K562 (cell line): Measurements from ENCODE around the gene RBM20. TPM values are rescaled to one million over a fixed set of nuclear protein-coding genes. Genes with fewer than 3 reads are reported as not detected.
A peak's percentile ranks its signal among the peaks of the same experiment; 100 is the strongest.

Experiments used
- CBX2 ChIP-seq: fragments of 200-600 bp; sonication (generic); IDR thresholded peaks from one replicate; pipeline ENCODE4 v1.6.1; 2012; ENCODE audit warnings: mild to moderate bottlenecking, low read length, inconsistent platforms; ENCODE audit not compliant: insufficient read depth, poor library complexity, severe bottlenecking
- CREB3 ChIP-seq: fragments of 450-650 bp; conservative IDR thresholded peaks from 2 replicates; pipeline ENCODE4 v1.6.1; 2016; ENCODE audit warnings: missing genetic modification characterization, low read depth, mild to moderate bottlenecking, missing compliant biosample characterization, moderate library complexity
- ETV1 ChIP-seq: fragments of 450-650 bp; conservative IDR thresholded peaks from 2 replicates; pipeline ENCODE4 v1.6.1; 2016; ENCODE audit warnings: missing genetic modification characterization, control low read depth, low read depth, missing compliant biosample characterization
- FOXK2 ChIP-seq, 2 experiments: fragments of 450-650 bp; IDR thresholded peaks in 1 of 2; conservative IDR thresholded peaks in 1 of 2; 2 replicates each; pipeline ENCODE4 v1.6.1; 2016; ENCODE audit warnings: low read depth in 2 of 2, mild to moderate bottlenecking in 1 of 2
- HCFC1 ChIP-seq: IDR thresholded peaks from 2 replicates; pipeline ENCODE4 v1.6.1; 2012; ENCODE audit warnings: low read depth, low read length, improper control_type of control experiment
- JUND ChIP-seq, 2 experiments: IDR thresholded peaks; 2 replicates in 1 of 2; 3 replicates in 1 of 2; pipeline ENCODE4 v1.6.1; 2011; ENCODE audit warnings: borderline replicate concordance in 2 of 2, low read depth in 2 of 2, low read length in 2 of 2, improper control_type of control experiment in 1 of 2, missing biosample characterization in 1 of 2, missing genetic modification characterization in 1 of 2, missing genetic modification reagents in 1 of 2
- MAFK ChIP-seq: IDR thresholded peaks from 2 replicates; pipeline ENCODE4 v1.6.1; 2011; ENCODE audit warnings: low read length, improper control_type of control experiment
- NFE2L1 ChIP-seq: fragments of 450-650 bp; IDR thresholded peaks from 2 replicates; pipeline ENCODE4 v1.6.1; 2016; ENCODE audit warnings: missing genetic modification characterization, low read depth, mild to moderate bottlenecking, missing compliant biosample characterization, moderate library complexity, borderline replicate concordance
- PRDM10 ChIP-seq: fragments of 450-650 bp; IDR thresholded peaks from 2 replicates; pipeline ENCODE4 v1.6.1; 2018; ENCODE audit not compliant: partially characterized antibody
- RB1 ChIP-seq: fragments of 450-650 bp; IDR thresholded peaks from 2 replicates; pipeline ENCODE4 v1.6.1; 2017; ENCODE audit warnings: low read depth, mild to moderate bottlenecking
- SLC30A9 ChIP-seq: fragments of 250-450 bp; sonication (Bioruptor Pico); IDR thresholded peaks from 2 replicates; pipeline ENCODE4 v1.8.0; 2022; ENCODE audit warnings: mild to moderate bottlenecking, moderate library complexity
- SNAPC5 ChIP-seq: fragments of 250-450 bp; sonication (Bioruptor Pico); IDR thresholded peaks from 2 replicates; pipeline ENCODE4 v1.8.0; 2021; ENCODE audit warnings: moderate library complexity, mild to moderate bottlenecking, inconsistent platforms
- SRF ChIP-seq, 2 experiments: fragments of 250-450, 450-650 bp in 1 of 2; sonication (Bioruptor Pico) in 1 of 2; sonication (generic) in 1 of 2; formaldehyde crosslinking; IDR thresholded peaks; 2 replicates each; pipeline versions ENCODE4 v1.5.0 to v1.5.1; 2020 to 2022; ENCODE audit warnings: mild to moderate bottlenecking in 1 of 2, missing genetic modification reagents in 1 of 2
- TEAD1 ChIP-seq, 2 experiments: fragments of 450-650 bp in 1 of 2; sonication (generic) in 1 of 2; formaldehyde crosslinking; IDR thresholded peaks; 2 replicates each; pipeline versions ENCODE4 v1.4.0 to v1.8.0; 2020 to 2022; ENCODE audit warnings: mild to moderate bottlenecking in 2 of 2, missing genetic modification reagents in 1 of 2
- TFAP4 ChIP-seq: sonication (generic); formaldehyde crosslinking; IDR thresholded peaks from 2 replicates; pipeline ENCODE4 v1.8.0; 2022; ENCODE audit warnings: missing genetic modification reagents, mild to moderate bottlenecking, moderate library complexity, borderline replicate concordance
- ZBTB34 ChIP-seq: fragments of 250-450 bp; sonication (Bioruptor Pico); IDR thresholded peaks from 2 replicates; pipeline ENCODE4 v1.8.0; 2021; ENCODE audit warnings: mild to moderate bottlenecking, moderate library complexity
- ZFP1 ChIP-seq: fragments of 450-650 bp; formaldehyde crosslinking; IDR thresholded peaks from 2 replicates; pipeline ENCODE4 v1.4.0; 2020; ENCODE audit warnings: mild to moderate bottlenecking, mixed read lengths
- polyA plus RNA-seq, 8 experiments: library from polyadenylated mRNA; depleted of rRNA in 4 of 8; stranded (reverse) in 5 of 8; unstranded in 3 of 8; fragments of >200 nt; fragmentation: Nextera tagmentation in 2 of 8; fragmentation: Illumina TruSeq in 1 of 8; extraction: Ambion mirVana in 2 of 8; extraction: Trizol in 1 of 8; gene quantifications; 2 replicates each; pipeline versions ENCODE4 v1.2.1 to v1.2.3, GENCODE V29; 2011 to 2014; ENCODE audit warnings: inconsistent platforms in 1 of 8, missing spikeins in 1 of 8
- total RNA-seq, 7 experiments: library from RNA; depleted of rRNA in 6 of 7; stranded (reverse); fragments of >200 nt in 6 of 7; fragmentation: Illumina TruSeq in 2 of 7; extraction: Trizol in 2 of 7; gene quantifications; 2 replicates each; pipeline versions ENCODE4 v1.2.1 to v1.2.3, GENCODE V29; 2011 to 2021; ENCODE audit warnings: low replicate concordance in 1 of 7

The RBM20 gene
- total and polyA plus RNA-seq, 9 of the 15 experiments (the other 6 are each of a cell fraction or from before 2014, with no cell fraction given): 0.63 to 5.7 (median 3.2) TPM

GRCh38 chr10:110651044-110651958 is 7.2 kb downstream of the RBM20 start (continued):
- TF ChIP-seq TFAP4 (CRISPR knock-in tag) (no peak), PRDM10 (no peak), HCFC1 (no peak), CREB3 (tag) (no peak), ZFP1 (CRISPR knock-in tag) (no peak), ZBTB34 (CRISPR knock-in tag) (no peak), RB1 (no peak), FOXK2 (conservative IDR thresholded peaks at IDR 0.05 in 1 of 2, IDR thresholded peaks at IDR 0.05 in 1 of 2; ENCODE audit: low read depth in 2 of 2) (peak; percentile 77 to 79; a peak in 2 of 4 replicates), ETV1 (tag) (peak; percentile 23; the same call in 1 of the 2 replicates), SRF (CRISPR knock-in tag; IDR thresholded peaks at IDR 0.05) (no peak), SNAPC5 (CRISPR knock-in tag) (no peak), JUND (IDR thresholded peaks at IDR 0.05; ENCODE audit: borderline replicate concordance, low read depth, low read length) (peak; percentile 10; the same call in 1 of the 2 replicates), JUND (tag; IDR thresholded peaks at IDR 0.05; ENCODE audit: borderline replicate concordance, low read depth, low read length) (no peak; the same call in 2 of the 3 replicates), TEAD1 (CRISPR knock-in tag; IDR thresholded peaks at IDR 0.05) (no peak), SLC30A9 (CRISPR knock-in tag) (no peak), NFE2L1 (tag) (no peak), MAFK (no peak), CBX2 (no peak)
